ENCODE results near the gene ZER1. TPM values are rescaled to one million over a fixed set of nuclear protein-coding genes. Genes with fewer than 3 reads are reported as not detected.

ZER1 gene
- polyA plus RNA-seq, 3 donors, result 16.1 to 25.6 (median 18.0) TPM

DNA sequence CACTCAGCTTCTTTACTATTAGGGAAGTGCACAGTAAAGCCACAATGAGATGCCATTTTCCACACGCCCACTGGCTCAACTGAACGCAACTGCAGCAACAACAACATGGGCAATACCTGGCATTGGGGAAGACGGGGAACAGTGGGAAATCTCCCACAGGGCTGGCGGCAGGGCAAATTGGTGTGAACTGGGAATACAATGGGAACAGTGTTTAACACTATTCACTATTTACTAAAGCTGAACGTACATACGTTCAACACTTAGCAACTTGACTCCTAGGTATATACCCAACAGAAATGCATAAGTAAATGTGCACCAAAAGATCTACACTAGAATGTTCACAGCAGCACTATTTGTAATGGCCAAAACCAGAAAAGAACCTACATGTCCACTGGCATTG lies 14.1 kb downstream of the ZER1 start:
- DNase-seq, result no peak
- H3K4me1 ChIP-seq (ENCODE audit: control insufficient read depth in 1 of 2, insufficient read depth in 2 of 2, low read length in 2 of 2), result no peaks in the 10 kb centered on the region
- no peaks in the 10 kb centered on the region for H3K79me2 ChIP-seq (ENCODE audit: insufficient read depth, low read length)
- H3K4me3 Mint-ChIP-seq, result no peak overlapping the region
- no peaks in the 10 kb centered on the region for H3K27me3 ChIP-seq (ENCODE audit: control insufficient read depth in 2 of 2, insufficient read depth in 2 of 2, low read length in 2 of 2)
- peaks cover 9% of the 10 kb centered on the region for H4K20me1 ChIP-seq (ENCODE audit: insufficient read depth, low read length)
- H3K9ac ChIP-seq (ENCODE audit: insufficient read depth, low read length, poor library complexity, severe bottlenecking), result no peak overlapping the region
- no peaks in the 10 kb centered on the region for H3K9me3 Mint-ChIP-seq
- no peak overlapping the region for H3K4me2 ChIP-seq (replicated peaks; ENCODE audit: extremely low read depth, low read length, poor library complexity, severe bottlenecking)
- peaks cover 18 to 31% of the 10 kb centered on the region in 2 donors for H3K36me3 ChIP-seq (replicated peaks in 1 of 2; ENCODE audit: control insufficient read depth in 1 of 2, insufficient read depth in 2 of 2, low read length in 2 of 2)
- no peak overlapping the region for H3K27ac ChIP-seq (ENCODE audit: low read depth in 1 of 2, low read length in 2 of 2)
- H3K4me3 ChIP-seq (replicated peaks in 1 of 3; ENCODE audit: low read depth in 2 of 3, low read length in 3 of 3), result no peak overlapping the region
- H2AFZ ChIP-seq (ENCODE audit: insufficient read depth, low read depth, low read length, poor library complexity, severe bottlenecking), result no peak overlapping the region
- peaks cover 5% of the 10 kb centered on the region for H3K4me1 Mint-ChIP-seq
- H3K27ac Mint-ChIP-seq, result peak overlapping the region in 3 of 7 donors; percentile 19 to 56 (median 51)
- no peaks in the 10 kb centered on the region for H3K9me3 ChIP-seq (replicated peaks in 1 of 2; ENCODE audit: control insufficient read depth in 1 of 2, insufficient read depth in 1 of 2, low read length in 2 of 2)
- TF ChIP-seq, protein P1, sequence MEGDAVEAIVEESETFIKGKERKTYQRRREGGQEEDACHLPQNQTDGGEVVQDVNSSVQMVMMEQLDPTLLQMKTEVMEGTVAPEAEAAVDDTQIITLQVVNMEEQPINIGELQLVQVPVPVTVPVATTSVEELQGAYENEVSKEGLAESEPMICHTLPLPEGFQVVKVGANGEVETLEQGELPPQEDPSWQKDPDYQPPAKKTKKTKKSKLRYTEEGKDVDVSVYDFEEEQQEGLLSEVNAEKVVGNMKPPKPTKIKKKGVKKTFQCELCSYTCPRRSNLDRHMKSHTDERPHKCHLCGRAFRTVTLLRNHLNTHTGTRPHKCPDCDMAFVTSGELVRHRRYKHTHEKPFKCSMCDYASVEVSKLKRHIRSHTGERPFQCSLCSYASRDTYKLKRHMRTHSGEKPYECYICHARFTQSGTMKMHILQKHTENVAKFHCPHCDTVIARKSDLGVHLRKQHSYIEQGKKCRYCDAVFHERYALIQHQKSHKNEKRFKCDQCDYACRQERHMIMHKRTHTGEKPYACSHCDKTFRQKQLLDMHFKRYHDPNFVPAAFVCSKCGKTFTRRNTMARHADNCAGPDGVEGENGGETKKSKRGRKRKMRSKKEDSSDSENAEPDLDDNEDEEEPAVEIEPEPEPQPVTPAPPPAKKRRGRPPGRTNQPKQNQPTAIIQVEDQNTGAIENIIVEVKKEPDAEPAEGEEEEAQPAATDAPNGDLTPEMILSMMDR (IDR thresholded peaks at IDR 0.05), result no peak
- WGBS (ENCODE audit: insufficient coverage), result 96% methylated on average over 3 of the region's 6 CpGs
- H3K36me3 Mint-ChIP-seq, result peaks cover 12 to 26% of the 10 kb centered on the region in 2 donors
- intact Hi-C loops (cut with micrococcal nuclease), result no loop called here
- H3K27me3 Mint-ChIP-seq (ENCODE audit: low read depth in 3 of 3), result peaks cover 0 to 2% (median 0%) of the 10 kb centered on the region in 3 donors

DNA sequence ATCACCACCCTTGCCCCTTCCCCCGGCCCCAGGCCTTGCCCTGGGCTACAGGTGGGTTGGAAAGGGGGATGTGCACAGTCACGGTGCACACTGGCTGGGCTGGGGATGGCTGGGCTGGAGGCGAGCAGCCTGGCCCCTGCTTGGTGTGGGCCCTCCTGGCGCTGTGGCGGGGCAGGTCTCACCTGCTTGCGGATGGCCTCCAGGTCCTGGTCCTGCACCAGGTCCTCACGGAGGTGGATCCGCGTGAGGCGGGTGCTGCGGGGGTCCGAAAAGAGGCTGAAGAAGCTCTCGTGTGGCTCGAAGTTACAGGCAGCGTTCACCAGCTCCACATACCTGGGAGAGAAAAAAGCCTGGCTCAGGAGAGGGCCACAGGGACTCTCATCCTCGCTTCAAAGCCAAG lies 18.1 kb downstream of the ZER1 start:
- Histone ChIP-seq H3K36me3 (replicated peaks in 1 of 2; ENCODE audit: control insufficient read depth in 1 of 2, insufficient read depth in 2 of 2, low read length in 2 of 2) (peaks cover 35 to 53% of the 10 kb centered on the region in 2 donors), H3K4me2 (replicated peaks; ENCODE audit: extremely low read depth, low read length, poor library complexity, severe bottlenecking) (no peak overlapping the region), H3K9me3 (replicated peaks in 1 of 2; ENCODE audit: control insufficient read depth in 1 of 2, insufficient read depth in 1 of 2, low read length in 2 of 2) (no peaks in the 10 kb centered on the region), H3K9ac (ENCODE audit: insufficient read depth, low read length, poor library complexity, severe bottlenecking) (no peak overlapping the region), H3K27me3 (ENCODE audit: control insufficient read depth in 2 of 2, insufficient read depth in 2 of 2, low read length in 2 of 2) (no peaks in the 10 kb centered on the region), H3K4me3 (replicated peaks in 1 of 3; ENCODE audit: low read depth in 2 of 3, low read length in 3 of 3) (no peak overlapping the region), H4K20me1 (ENCODE audit: insufficient read depth, low read length) (peaks cover 3% of the 10 kb centered on the region), H3K4me1 (ENCODE audit: control insufficient read depth in 1 of 2, insufficient read depth in 2 of 2, low read length in 2 of 2) (no peaks in the 10 kb centered on the region), H2AFZ (ENCODE audit: insufficient read depth, low read depth, low read length, poor library complexity, severe bottlenecking) (no peak overlapping the region), H3K79me2 (ENCODE audit: insufficient read depth, low read length) (no peaks in the 10 kb centered on the region), H3K27ac (ENCODE audit: low read depth in 1 of 2, low read length in 2 of 2) (no peak overlapping the region)
- Mint-ChIP-seq H3K36me3 (peaks cover 28 to 50% of the 10 kb centered on the region in 2 donors), H3K27ac (no peak overlapping the region), H3K27me3 (ENCODE audit: low read depth in 3 of 3) (no peaks in the 10 kb centered on the region), H3K9me3 (no peaks in the 10 kb centered on the region), H3K4me1 (peaks cover 5% of the 10 kb centered on the region), H3K4me3 (no peak overlapping the region)
- intact Hi-C loops (cut with micrococcal nuclease), result no loop called here
- TF ChIP-seq, protein P1 (IDR thresholded peaks at IDR 0.05), result no peak
- 99% methylated on average over 12 of the region's 16 CpGs for WGBS (ENCODE audit: insufficient coverage)
- no peak for DNase-seq

All from CD14-positive monocyte (primary cell).